ENCODE measurements around the gene CPA2.

The CPA2 gene

GRCh38 chr7:130289478-130289877 lies 22.8 kb downstream of the CPA2 start:
- no peak overlapping the region for H3K4me3 ChIP-seq (ENCODE audit: severe bottlenecking)
- peaks cover 44% of the 10 kb centered on the region for H3K4me1 ChIP-seq (ENCODE audit: insufficient read depth, poor library complexity, severe bottlenecking)
- no peaks in the 10 kb centered on the region for H3K27me3 ChIP-seq (ENCODE audit: insufficient read depth, poor library complexity, severe bottlenecking)
- no peaks in the 10 kb centered on the region for H3K36me3 ChIP-seq (ENCODE audit: low read depth)
- no peak overlapping the region for H3K27ac ChIP-seq (ENCODE audit: poor library complexity, severe bottlenecking)
- no peak for DNase-seq (ENCODE audit: low spot score)
- TF ChIP-seq, protein P1, sequence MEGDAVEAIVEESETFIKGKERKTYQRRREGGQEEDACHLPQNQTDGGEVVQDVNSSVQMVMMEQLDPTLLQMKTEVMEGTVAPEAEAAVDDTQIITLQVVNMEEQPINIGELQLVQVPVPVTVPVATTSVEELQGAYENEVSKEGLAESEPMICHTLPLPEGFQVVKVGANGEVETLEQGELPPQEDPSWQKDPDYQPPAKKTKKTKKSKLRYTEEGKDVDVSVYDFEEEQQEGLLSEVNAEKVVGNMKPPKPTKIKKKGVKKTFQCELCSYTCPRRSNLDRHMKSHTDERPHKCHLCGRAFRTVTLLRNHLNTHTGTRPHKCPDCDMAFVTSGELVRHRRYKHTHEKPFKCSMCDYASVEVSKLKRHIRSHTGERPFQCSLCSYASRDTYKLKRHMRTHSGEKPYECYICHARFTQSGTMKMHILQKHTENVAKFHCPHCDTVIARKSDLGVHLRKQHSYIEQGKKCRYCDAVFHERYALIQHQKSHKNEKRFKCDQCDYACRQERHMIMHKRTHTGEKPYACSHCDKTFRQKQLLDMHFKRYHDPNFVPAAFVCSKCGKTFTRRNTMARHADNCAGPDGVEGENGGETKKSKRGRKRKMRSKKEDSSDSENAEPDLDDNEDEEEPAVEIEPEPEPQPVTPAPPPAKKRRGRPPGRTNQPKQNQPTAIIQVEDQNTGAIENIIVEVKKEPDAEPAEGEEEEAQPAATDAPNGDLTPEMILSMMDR (IDR thresholded peaks at IDR 0.05; ENCODE audit: poor library complexity, severe bottlenecking): no peak
- ATAC-seq (ENCODE audit: low read depth): no peak
- no peaks in the 10 kb centered on the region for H3K9me3 ChIP-seq (ENCODE audit: severe bottlenecking)

GRCh38 chr7:130290745-130291144 lies 24.1 kb downstream of the CPA2 start:
- Histone ChIP-seq H3K27me3 (ENCODE audit: insufficient read depth, poor library complexity, severe bottlenecking) (no peaks in the 10 kb centered on the region), H3K4me3 (ENCODE audit: severe bottlenecking) (no peak overlapping the region), H3K9me3 (ENCODE audit: severe bottlenecking) (no peaks in the 10 kb centered on the region), H3K4me1 (ENCODE audit: insufficient read depth, poor library complexity, severe bottlenecking) (peaks cover 48% of the 10 kb centered on the region), H3K36me3 (ENCODE audit: low read depth) (no peaks in the 10 kb centered on the region), H3K27ac (ENCODE audit: poor library complexity, severe bottlenecking) (peak overlapping the region; percentile 95)
- no peak for DNase-seq (ENCODE audit: low spot score)
- TF ChIP-seq, protein P1 (IDR thresholded peaks at IDR 0.05; ENCODE audit: poor library complexity, severe bottlenecking): no peak
- peak; percentile 50 for ATAC-seq (ENCODE audit: low read depth)

DNA sequence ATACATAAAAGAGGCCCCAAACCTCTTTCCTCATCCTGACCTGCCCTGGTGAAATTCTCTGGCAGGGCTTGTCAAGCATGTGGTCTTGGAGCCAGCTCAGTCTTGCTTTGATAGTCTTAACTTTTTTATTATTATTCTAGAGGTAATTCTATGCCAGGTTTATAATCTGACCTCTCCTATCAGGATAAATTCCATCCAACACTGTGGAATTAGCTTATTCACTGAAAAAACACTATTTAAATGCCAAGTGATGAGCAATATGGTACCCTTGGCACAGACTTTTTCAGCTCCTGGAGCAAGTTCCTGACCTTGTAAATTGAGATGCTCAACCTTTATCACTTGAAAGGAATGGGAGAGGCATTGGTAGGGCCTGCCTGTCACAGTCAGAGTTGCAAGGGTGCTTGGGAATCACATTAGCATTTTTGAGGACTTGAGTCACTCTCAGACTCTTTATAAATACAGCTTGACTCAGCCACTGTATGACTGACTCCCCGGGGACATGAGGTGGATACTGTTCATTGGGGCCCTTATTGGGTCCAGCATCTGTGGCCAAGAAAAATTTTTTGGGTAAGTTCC lies 26.1 kb downstream of the CPA2 start, which contains the start of gene CPA4:
CPA4 (plus strand) TSS at position 480 of the 576 bp plus-strand sequence; CDS start at position 500, 20 bp downstream.
- Histone ChIP-seq H3K4me1 (ENCODE audit: insufficient read depth, poor library complexity, severe bottlenecking) (peaks cover 46% of the 10 kb centered on the region), H3K27me3 (ENCODE audit: insufficient read depth, poor library complexity, severe bottlenecking) (no peaks in the 10 kb centered on the region), H3K9me3 (ENCODE audit: severe bottlenecking) (no peaks in the 10 kb centered on the region), H3K4me3 (ENCODE audit: severe bottlenecking) (peak within 1 kb of the TSS; percentile 13), H3K36me3 (ENCODE audit: low read depth) (no peaks in the 10 kb centered on the region), H3K27ac (ENCODE audit: poor library complexity, severe bottlenecking) (peak within 1 kb of the TSS; percentile 95)
- ATAC-seq (ENCODE audit: low read depth) (peak; percentile 88), DNase-seq (ENCODE audit: low spot score) (peak; percentile 92)
- TF ChIP-seq, protein P1 (IDR thresholded peaks at IDR 0.05; ENCODE audit: poor library complexity, severe bottlenecking): no peak

- Histone ChIP-seq H3K36me3 (ENCODE audit: low read depth) (peaks cover 4% of the 10 kb centered on the region), H3K9me3 (ENCODE audit: severe bottlenecking) (no peaks in the 10 kb centered on the region), H3K4me1 (ENCODE audit: insufficient read depth, poor library complexity, severe bottlenecking) (peaks cover 46% of the 10 kb centered on the region), H3K4me3 (ENCODE audit: severe bottlenecking) (peak overlapping the region; percentile 13), H3K27me3 (ENCODE audit: insufficient read depth, poor library complexity, severe bottlenecking) (no peaks in the 10 kb centered on the region), H3K27ac (ENCODE audit: poor library complexity, severe bottlenecking) (peak overlapping the region; percentile 95)
- DNase-seq (ENCODE audit: low spot score): no peak
- ATAC-seq (ENCODE audit: low read depth): no peak
- TF ChIP-seq, protein P1 (IDR thresholded peaks at IDR 0.05; ENCODE audit: poor library complexity, severe bottlenecking): no peak
Observed at GRCh38 chr7:130293521-130293920, 26.9 kb downstream of the CPA2 start.

DNA sequence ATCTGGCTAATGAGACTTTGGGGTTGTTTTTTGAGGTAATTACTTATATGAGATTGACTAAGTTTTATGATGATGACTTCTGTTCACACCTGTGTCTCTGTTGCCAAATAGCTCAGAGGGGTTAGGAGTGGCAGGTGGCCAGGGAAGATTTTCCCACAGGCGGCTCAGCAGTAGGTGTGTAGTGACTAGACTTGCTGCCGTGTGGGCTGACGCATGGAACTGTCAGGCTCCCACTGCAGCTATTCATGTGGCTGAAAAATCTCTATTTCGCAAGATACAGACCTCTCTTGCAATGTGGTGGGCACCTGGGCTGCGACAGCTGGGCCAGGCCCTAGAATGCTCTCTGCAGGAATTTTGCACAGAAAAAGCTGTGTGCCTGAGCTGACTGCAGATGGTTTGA lies 27.7 kb downstream of the CPA2 start:
- no peak overlapping the region for H3K4me3 ChIP-seq (ENCODE audit: severe bottlenecking)

More for the DNA sequence above, 27.7 kb downstream of the CPA2 start:
- no peaks in the 10 kb centered on the region for H3K27me3 ChIP-seq (ENCODE audit: insufficient read depth, poor library complexity, severe bottlenecking)
- no peaks in the 10 kb centered on the region for H3K9me3 ChIP-seq (ENCODE audit: severe bottlenecking)
- peaks cover 42% of the 10 kb centered on the region for H3K4me1 ChIP-seq (ENCODE audit: insufficient read depth, poor library complexity, severe bottlenecking)
- DNase-seq (ENCODE audit: low spot score) (no peak), ATAC-seq (ENCODE audit: low read depth) (0 out of 3 replicates have a peak, but pooled peaks have one; percentile 4)
- TF ChIP-seq, protein P1 (IDR thresholded peaks at IDR 0.05; ENCODE audit: poor library complexity, severe bottlenecking): no peak
- H3K36me3 ChIP-seq (ENCODE audit: low read depth): peaks cover 12% of the 10 kb centered on the region
- H3K27ac ChIP-seq (ENCODE audit: poor library complexity, severe bottlenecking): peak overlapping the region; percentile 95
